Measurements from ENCODE around the gene CYBA. TPM values are rescaled to one million over a fixed set of nuclear protein-coding genes. Genes with fewer than 3 reads are reported as not detected.
A peak's percentile ranks its signal among the peaks of the same experiment; 100 is the strongest.

CYBA gene
- polyA plus RNA-seq (5.7 and 6.3 TPM in 2 replicates), polyA minus RNA-seq (2.2 TPM in 1 of 2 replicates, not detected in the other)

DNA sequence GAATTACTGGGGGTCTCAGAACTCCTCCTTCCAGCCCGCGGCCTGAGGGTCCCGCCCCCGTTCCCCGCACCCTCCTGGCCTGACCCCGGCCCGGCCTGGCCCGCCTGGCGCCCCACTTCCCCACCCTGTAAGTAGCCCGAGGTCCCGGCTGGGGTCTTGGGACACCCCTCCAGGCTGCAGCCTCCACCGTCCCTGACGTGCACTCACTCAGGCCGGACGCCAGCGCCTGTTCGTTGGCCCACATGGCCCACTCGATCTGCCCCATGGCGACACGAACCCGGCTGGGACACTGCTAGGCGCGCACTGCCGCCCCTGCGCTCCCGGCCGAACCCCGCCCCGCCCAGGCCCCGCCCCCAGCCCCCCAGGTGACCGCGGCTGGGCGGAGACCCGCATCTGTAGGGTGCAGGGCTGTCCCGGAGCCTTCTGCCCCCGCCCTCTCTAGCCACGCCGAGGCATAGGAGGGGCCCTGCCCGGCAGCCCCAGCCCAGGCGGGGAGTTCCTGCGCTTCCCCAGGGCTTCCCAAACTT is at the start of gene CYBA:
Gene CYBA, minus strand, starts transcription at position 305 of the 527 bp plus-strand sequence. Its CDS starts 40 bp downstream, at position 265.
- TF ChIP-seq MXI1 (conservative IDR thresholded peaks at IDR 0.05; ENCODE audit: poor library complexity, severe bottlenecking) = no peak
- TF ChIP-seq TAF1 (IDR thresholded peaks at IDR 0.05; ENCODE audit: low read depth) = no peak
- TF ChIP-seq CTCF (IDR thresholded peaks at IDR 0.05; ENCODE audit: poor library complexity, severe bottlenecking) = no peak
- TF ChIP-seq, protein P1, sequence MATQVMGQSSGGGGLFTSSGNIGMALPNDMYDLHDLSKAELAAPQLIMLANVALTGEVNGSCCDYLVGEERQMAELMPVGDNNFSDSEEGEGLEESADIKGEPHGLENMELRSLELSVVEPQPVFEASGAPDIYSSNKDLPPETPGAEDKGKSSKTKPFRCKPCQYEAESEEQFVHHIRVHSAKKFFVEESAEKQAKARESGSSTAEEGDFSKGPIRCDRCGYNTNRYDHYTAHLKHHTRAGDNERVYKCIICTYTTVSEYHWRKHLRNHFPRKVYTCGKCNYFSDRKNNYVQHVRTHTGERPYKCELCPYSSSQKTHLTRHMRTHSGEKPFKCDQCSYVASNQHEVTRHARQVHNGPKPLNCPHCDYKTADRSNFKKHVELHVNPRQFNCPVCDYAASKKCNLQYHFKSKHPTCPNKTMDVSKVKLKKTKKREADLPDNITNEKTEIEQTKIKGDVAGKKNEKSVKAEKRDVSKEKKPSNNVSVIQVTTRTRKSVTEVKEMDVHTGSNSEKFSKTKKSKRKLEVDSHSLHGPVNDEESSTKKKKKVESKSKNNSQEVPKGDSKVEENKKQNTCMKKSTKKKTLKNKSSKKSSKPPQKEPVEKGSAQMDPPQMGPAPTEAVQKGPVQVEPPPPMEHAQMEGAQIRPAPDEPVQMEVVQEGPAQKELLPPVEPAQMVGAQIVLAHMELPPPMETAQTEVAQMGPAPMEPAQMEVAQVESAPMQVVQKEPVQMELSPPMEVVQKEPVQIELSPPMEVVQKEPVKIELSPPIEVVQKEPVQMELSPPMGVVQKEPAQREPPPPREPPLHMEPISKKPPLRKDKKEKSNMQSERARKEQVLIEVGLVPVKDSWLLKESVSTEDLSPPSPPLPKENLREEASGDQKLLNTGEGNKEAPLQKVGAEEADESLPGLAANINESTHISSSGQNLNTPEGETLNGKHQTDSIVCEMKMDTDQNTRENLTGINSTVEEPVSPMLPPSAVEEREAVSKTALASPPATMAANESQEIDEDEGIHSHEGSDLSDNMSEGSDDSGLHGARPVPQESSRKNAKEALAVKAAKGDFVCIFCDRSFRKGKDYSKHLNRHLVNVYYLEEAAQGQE (IDR thresholded peaks at IDR 0.05; ENCODE audit: borderline replicate concordance) = no peak
- no peak for TF ChIP-seq EP300 (conservative IDR thresholded peaks at IDR 0.05; ENCODE audit: poor library complexity, severe bottlenecking)
- no peak for TF ChIP-seq SMC3 (conservative IDR thresholded peaks at IDR 0.05; ENCODE audit: poor library complexity)
- TF ChIP-seq POLR2AphosphoS5 (IDR thresholded peaks at IDR 0.05) = no peak
- TF ChIP-seq EZH2 (IDR thresholded peaks at IDR 0.05; ENCODE audit: borderline replicate concordance, insufficient read depth, low read length, poor library complexity, severe bottlenecking) = no peak
- no peak for TF ChIP-seq RAD21 (conservative IDR thresholded peaks at IDR 0.05)
- Histone ChIP-seq H3K9ac (ENCODE audit: low read length) (peak within 1 kb of the TSS; percentile 7), H3K9me2 (ENCODE audit: insufficient read depth, low read length) (no peaks in the 10 kb centered on the region), H3K4me2 (ENCODE audit: low read length) (no peak within 1 kb of the TSS), H3F3A (ENCODE audit: insufficient read depth, low read length, poor library complexity, severe bottlenecking) (no peaks in the 10 kb centered on the region), H3K79me2 (replicated peaks; ENCODE audit: insufficient read depth, low read length) (no peaks in the 10 kb centered on the region), H3K9me3 (ENCODE audit: low read length) (no peaks in the 10 kb centered on the region), H3K36me3 (ENCODE audit: insufficient read depth, low read length) (no peaks in the 10 kb centered on the region), H3K4me3 (ENCODE audit: low read length) (peak within 1 kb of the TSS; percentile 56), H4K20me1 (ENCODE audit: insufficient read depth) (no peaks in the 10 kb centered on the region), H2AFZ (ENCODE audit: low read depth, low read length) (no peak within 1 kb of the TSS), H3K27ac (ENCODE audit: low read length) (no peak within 1 kb of the TSS), H3K27me3 (ENCODE audit: insufficient read depth, low read depth, low read length) (no peaks in the 10 kb centered on the region)

DNA sequence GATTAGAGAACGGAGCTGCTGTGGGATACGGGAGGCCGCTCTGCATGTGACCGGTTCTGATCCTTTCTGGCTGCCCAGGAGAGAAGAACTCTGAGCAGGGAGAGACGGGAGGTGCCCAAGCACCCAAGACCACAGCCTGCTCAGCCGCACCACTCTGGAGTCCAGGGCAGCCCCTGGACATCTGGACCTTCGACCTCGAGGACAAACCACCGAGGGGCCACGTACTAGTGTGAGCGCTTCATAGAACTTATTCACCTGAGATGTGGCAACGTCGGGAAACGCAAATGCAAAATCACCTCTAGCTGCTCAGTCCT is 49.4 kb upstream of the CYBA start:
- no peaks in the 10 kb centered on the region for H3K9me3 ChIP-seq (ENCODE audit: low read length)
- no peak overlapping the region for H3K4me3 ChIP-seq (ENCODE audit: low read length)
- TF ChIP-seq POLR2AphosphoS5 (IDR thresholded peaks at IDR 0.05) = no peak
- no peak for TF ChIP-seq RAD21 (conservative IDR thresholded peaks at IDR 0.05)
- TF ChIP-seq EZH2 (IDR thresholded peaks at IDR 0.05; ENCODE audit: borderline replicate concordance, insufficient read depth, low read length, poor library complexity, severe bottlenecking) = no peak
- TF ChIP-seq, protein P1 (IDR thresholded peaks at IDR 0.05; ENCODE audit: borderline replicate concordance) = no peak
- TF ChIP-seq CTCF (IDR thresholded peaks at IDR 0.05; ENCODE audit: poor library complexity, severe bottlenecking) = no peak
- no peak for TF ChIP-seq MXI1 (conservative IDR thresholded peaks at IDR 0.05; ENCODE audit: poor library complexity, severe bottlenecking)
- no peak for TF ChIP-seq EP300 (conservative IDR thresholded peaks at IDR 0.05; ENCODE audit: poor library complexity, severe bottlenecking)
- TF ChIP-seq SMC3 (conservative IDR thresholded peaks at IDR 0.05; ENCODE audit: poor library complexity) = no peak
- no peak for TF ChIP-seq TAF1 (IDR thresholded peaks at IDR 0.05; ENCODE audit: low read depth)
- no peaks in the 10 kb centered on the region for H3K27me3 ChIP-seq (ENCODE audit: insufficient read depth, low read depth, low read length)
- H3K79me2 ChIP-seq (replicated peaks; ENCODE audit: insufficient read depth, low read length) = peaks cover 5% of the 10 kb centered on the region
- no peaks in the 10 kb centered on the region for H4K20me1 ChIP-seq (ENCODE audit: insufficient read depth)
- no peaks in the 10 kb centered on the region for H3K9me2 ChIP-seq (ENCODE audit: insufficient read depth, low read length)
- no peak overlapping the region for H3K9ac ChIP-seq (ENCODE audit: low read length)
- H3K27ac ChIP-seq (ENCODE audit: low read length) = no peak overlapping the region
- H2AFZ ChIP-seq (ENCODE audit: low read depth, low read length) = no peak overlapping the region
- H3K36me3 ChIP-seq (ENCODE audit: insufficient read depth, low read length) = no peaks in the 10 kb centered on the region
- no peaks in the 10 kb centered on the region for H3F3A ChIP-seq (ENCODE audit: insufficient read depth, low read length, poor library complexity, severe bottlenecking)
- no peak overlapping the region for H3K4me2 ChIP-seq (ENCODE audit: low read length)
